Measurements from ENCODE around the gene ASB1.

ASB1 gene

DNA sequence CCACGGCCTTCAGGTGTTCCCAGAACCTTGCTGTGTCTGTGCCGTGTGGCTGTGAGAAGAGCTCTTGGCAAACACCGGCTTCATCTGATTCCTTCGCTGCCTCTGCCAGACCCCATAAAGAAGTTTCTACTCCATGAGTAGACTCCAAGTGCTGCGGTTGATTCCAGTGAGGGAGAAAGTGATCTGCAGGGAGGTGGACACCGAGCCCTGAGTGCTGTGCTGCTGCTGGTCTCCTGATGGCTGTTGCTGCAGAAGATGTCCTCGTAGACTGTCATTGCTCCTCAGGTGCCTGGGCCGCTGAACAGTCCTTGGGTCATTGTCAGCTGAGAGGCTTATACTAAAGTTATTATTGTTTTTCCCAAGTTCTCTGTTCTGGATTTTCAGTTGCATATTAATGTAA is 19.6 kb downstream of the ASB1 start:
- DNase-seq, result no peak

DNA sequence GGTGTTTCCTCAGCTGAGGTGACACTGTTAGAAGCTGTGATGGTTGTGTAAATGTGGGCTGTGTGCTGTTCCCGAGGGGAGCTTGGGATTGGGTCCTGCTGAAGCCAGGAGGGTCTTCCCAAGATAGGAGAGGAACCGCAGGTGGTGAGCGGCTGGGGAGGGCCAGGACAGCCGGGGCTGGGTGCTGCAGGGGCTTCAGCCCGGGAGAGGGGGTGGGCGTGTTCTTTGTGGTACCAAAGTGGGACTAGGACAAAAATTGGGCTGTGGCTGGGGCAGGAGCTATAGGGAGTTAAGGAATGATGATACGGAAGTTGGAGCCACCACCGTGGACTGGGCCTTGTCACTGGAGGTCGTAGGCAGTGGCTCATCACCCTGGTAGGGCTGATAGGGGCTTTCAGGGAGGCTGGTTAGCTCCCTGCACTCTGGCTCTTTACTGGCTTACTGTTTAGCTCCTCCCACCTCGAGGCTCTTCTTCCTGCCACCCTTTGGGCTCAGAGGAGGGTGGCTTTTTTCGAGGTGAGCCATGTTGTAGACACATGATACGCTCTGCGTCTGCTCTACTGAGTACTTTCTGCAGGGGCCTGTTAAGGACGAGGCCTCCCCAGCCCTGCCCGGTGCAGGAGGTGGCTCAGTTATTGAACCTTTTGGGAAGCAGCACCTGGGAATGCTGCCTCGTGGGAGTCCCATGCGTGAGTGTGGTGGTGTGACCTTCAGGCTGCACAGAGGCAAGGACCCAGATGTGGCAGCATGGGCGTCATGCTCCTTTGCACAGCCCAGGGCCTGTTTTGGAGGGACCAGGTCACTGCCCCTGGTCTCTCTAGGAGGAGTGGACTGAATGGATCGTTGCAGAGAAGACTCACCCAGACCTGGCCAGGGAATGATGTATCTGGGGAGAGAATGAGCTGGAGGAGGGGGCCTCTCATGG is 21.6 kb downstream of the ASB1 start:
- DNase-seq, result no peak

DNA sequence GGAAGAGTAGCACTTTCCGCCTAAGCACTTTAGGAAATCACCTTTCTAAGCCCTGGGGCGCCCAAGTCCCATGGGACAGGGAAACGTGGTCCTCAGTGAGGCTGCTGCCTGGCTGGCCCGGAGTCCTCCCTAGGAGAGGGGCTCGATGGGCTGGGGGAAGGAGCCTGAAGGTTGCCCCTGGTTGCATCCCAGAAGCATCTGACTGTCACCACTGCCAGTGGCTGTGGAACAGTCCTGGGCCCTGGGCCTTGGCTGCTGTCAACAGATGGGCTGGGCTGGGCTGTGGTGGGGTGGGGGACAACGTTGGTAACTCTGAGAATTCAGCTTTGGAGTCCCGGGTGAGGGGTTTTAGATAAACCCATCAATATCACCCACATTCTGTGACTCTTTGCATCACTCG is 22.5 kb downstream of the ASB1 start:
- no peak for DNase-seq

DNA sequence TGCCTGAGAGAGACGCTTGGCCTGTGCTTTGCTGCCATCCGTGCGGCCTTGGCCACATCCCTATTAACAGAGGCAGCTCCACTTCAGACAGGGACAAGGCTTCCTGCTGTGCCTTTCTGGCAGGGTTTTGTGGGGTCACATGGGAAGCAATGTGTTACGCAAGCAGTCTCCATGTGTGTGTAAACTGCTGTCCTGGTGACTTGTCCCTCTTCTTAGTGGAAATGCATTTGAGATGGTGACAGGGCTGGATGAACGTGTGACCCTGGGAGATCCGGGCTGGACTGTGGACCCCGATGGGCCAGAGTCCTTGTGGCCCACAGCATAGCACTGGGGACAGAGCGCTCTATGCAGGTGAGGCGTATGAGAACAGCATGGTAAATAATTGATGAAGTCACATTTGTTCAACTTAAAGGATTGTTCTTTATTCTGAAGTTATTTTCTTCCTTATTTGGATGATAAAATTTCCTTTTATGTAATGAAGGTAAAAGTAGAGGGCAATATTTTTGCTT is 23.2 kb downstream of the ASB1 start:
- DNase-seq, result no peak

DNA sequence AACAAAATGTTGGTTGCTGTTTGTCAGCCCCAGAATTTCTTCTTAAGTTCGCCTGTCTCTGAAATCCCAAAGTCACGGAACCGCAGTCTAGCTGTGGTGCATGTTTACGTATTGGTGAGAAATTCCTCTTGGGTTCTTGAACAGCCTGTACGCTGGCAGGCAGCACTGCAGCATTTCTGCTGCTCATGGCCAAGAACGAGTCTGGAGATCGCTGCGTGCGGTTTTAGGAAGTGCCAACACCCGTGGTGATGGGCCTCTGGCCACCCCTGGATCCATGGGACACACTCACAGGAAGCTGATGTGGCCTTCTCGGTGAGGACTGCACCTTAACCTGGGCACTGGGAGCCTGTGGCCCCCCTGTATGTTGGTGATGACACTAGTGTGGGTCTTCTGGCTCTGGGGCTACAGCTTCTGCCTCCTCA is 23.7 kb downstream of the ASB1 start:
- DNase-seq, result no peak

DNA sequence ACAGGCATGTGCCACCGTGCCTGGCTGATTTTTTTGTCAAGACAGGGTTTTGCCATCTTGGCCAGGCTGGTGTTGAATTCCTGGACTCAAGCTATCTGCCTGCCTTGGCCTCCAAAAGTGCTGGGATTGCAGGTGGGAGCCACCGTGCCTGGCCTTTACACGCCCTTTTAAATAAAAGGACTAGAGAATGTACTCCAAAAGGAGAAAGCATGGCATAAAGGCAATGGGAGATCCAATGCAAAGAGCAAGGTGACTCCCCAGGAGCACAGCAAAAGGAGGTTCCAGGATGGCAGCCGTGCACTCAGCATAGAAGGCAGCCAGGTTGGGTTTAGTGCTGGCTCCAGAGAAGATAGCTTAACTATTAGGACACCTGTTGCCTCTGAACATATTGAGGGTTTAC is 27.1 kb downstream of the ASB1 start:
- no peak for DNase-seq

DNA sequence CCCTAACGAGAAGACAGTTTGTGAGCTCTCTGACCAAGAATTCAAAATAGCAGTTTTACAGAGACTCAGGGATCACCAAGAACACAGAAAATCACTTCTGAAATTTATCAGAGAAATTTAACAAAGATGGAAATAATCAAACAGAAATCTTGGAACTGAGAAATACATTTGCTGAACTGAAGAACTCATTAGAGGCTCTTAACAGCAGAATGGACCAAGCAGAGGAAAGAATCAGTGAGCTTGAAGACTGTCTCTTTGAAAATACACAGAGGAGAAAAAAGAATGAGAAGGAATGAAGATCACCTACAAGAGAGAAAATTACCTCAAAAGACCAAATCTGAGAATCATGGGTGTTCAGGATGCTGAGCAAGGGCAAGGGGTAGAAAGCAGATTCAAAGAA is 29.7 kb downstream of the ASB1 start:
- DNase-seq, result no peak

DNA sequence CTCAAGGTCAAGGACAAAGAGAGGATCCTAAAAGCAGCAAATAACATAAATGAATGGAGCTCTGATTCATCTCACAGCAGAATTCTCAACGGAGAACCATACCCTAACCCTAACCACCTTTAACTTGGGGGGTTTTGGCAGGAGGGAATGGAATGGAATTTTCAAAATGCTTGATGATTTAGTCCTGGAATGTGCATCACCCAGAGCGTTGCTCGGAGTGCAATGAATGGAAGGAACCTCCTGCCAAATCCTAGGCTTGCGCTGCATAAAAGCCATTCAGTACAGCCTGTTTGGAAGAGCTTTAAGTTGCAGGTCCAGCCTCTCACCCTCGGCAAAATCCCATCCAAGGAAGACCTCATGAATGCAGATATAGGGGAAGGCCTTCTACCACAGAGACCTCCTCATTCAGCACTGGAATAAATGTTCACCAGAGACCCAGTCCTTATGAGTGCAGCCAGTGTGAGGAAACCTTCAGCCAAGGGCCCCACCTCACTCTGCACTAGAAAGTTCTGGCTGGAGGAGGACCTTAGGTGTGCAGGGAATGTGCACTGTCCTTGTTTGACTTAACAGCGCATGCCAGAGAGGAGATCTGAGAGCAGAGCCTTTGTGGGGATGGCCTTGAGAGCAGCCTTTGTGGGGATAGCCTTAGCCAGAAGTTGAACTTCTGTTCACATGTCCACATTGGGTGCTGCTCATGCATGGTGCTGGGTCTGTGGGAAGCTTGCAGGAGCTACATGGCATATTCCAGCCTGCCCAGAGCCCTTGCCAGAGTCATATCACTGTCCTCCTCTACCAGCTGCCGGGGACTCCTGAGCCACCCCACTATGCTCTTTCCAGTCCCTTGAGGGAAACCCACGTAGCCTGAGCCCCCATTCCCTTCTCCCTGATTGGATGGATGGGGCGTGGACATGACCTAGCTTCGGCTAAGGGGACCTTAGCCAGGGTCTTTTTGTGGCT is 30.5 kb downstream of the ASB1 start:
- no peak for DNase-seq

DNA sequence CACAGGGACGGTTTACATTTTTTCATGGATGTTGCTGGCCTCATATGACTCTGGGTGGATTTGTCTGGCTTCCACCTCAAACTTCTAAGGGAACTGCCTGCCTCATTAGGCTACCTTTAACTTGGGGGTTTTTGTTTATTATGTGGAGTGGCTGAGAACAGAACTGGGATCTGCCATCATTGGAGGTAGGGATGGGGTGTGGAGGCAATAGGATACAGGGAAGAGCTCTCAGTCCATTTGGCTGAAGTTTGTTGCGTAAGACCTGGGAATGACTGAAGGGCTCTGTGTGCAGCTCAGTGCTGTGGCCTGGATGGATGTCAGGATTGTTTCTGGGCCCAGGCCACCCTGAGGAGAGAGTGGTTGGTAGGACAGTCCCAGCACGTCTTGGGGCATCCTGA is 31.2 kb downstream of the ASB1 start:
- no peak for DNase-seq

DNA sequence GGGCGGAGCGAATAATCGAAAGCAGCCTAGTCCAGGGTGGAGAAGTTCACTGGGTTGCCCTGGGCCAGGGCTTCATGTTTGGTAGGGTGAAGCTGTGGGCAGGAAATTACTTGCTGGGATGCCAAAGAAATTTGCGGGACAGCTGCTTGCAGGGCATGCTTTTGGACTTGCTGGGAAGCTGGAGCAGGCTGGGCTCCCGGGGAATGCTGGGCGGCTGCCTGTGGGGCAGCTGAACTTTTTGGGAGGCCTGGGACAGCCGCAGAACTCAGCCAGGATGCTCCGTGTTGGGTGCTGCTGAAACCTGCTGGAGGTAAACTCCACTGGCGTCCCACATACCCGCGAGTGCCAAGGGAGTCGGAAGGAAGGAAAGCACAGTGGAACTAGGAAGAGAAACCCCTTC is 31.9 kb downstream of the ASB1 start:
- no peak for DNase-seq

DNA sequence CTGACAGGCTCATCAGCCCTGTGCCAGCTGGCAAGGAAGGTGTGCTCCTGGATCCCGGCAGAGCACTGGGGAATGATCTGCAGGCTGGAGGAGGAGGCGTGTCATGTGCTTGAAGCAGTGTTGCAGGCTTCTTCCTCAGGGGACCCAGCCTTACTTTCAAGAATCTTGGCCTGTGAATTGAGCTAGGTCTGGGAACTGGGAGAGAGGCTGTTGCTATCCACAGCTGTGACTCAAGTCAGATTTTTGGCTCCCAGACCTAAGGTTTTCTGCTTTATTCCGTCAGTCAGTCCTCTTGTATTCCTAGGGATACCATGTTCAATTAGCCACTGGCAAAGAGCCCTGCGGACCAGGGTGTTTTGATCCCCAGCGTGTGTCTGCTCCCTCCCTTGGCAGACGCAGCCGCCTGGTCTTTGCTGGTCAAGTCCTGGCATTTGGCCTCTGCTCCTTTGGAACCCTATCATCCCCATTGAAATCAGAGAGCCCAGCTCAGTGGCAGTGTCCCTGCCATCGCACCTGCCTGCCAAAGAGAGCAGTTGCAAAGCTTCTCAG is 32.4 kb downstream of the ASB1 start:
- no peak for DNase-seq

DNA sequence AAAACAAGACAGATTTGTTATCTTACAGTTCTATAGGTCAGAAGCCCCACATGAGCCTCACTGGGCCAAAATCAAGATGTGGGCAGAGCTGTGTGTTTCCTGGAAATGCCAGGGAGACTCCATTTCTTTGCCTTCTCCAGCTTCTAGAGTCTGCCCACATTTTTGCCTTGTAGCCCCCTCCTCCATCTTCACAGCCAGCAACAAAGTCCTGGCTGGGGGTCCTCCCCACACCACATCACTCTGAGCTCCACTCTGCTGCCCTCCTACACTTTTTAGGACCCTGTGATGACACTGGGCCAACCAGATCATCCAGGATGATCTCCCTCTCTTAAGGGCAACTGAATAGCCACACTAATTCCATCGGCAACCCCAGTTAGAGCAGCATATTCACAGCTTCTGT is 34.3 kb downstream of the ASB1 start:
- DNase-seq, result no peak

DNA sequence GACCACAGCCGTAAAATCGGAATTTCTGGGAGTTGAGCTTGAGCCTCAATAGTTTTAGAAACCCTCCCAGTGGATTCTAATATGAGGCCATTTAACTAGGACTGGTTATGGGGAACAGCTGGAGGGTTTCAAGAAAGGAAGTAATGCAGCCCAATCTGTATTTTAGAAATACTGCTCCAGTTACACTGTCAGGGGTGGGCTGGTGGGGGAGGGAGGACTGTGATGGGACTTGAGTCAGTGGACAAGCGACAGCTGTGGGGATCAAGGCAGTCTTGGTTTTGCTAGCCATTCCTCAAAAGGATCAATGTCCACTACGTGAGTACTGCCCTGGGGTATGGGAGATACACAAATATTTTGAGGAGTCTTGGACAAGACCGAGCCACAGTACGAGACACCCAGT is 34.8 kb downstream of the ASB1 start:
- no peak for DNase-seq

DNA sequence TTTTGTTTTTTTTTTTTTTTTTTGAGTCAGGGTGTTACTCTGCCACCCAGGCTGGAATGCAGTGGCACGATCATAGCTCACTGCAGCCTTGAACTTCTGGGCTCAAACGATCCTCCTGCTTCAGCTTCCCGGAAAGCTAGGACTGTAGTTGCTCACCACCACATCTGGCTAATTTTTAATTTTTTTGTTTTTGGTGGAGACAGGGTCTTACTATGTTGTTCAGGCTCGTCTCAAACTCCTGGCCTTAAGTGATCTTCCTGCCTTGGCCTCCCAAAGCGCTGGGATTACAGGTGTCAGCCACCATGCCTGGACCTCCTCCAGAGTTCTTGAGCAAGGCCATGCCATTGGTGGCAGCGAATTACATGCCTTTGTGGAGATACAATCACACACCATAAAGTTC is 35.2 kb downstream of the ASB1 start:
- DNase-seq, result no peak

DNA sequence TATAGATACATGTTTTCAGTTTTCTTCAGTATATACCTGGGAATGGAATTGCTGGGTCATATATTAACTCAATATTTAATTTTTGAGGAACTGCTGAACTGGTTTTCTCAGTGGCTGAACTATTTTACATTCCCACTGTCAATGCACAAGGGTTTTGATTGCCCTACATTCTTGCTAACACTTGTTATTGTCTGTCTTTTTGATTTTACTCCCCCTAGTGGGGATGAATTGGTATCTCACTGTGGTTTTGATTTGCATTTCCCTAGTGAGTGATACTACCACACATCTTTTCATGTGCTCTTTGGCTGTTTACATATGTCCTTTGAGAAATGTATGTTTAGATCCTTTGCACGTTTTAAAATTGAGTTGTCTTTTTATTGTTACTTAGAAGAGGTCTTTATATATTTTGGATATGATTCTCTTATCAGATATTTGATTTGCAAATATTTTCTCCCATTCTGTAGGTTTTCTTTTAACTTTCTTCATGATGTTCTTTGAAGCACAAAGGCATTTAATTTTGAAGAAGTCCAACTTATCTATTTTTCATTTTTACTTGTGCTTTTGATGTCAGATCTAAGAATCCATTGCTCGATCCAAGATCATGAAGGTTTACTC is 36.2 kb downstream of the ASB1 start:
- DNase-seq, result peak in 1 of 2 experiments; percentile 46

DNA sequence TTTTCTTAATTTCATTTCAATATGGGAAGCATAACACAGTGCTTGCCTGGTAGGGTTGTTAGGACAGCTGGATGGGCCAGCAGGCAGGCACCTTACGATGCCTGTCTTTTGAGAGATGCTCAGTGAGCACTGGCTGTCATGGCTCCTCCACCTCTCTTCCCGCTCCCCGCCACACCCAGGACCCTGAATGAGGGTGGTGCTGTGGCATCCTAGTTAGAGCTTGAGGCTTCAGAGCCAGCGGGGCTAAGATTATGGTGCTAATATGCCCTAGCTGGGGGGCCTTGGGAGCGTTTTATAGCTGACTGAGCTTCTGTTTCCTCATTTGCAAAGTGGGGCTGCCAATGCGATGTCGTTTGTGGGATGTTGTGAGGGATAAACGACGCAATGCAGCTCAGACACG is 37.7 kb downstream of the ASB1 start:
- DNase-seq, result no peak

DNA sequence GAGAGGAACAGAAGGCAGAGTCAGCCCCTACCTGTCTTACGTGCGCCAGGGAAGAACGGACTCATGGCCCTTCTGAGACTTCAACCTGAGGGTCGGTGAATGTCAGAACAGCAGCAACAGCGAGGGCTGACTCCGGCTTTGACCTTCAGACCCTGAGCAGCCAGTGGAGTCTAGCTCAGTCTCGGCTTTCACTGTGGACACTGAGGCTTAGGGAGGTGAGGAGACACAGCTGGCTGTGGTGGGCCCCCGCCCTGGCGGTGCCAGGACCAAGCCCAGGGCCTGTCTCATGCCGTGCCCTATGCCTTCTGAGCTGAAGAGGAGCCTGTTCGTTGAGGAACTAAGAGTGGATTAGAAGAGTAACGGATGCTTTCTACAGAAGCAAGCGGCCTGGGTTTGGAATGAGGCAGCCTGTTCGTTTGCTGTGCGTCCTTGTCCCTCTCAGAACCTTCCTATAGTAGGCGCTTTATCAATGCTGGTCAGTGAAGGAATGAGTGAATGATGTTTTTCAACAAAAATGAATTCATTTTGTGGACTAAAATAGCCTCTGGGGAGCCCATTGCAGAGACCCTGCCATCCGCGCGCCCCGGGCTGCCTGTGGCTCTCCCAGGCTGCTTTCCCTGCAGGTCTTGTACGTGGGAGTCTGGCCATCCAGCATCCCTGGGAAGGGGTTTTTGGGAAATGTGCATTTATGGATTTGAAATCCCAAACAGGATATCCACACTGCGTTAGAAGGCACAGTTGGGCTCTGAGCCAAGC is 38.9 kb downstream of the ASB1 start:
- DNase-seq, result no peak

DNA sequence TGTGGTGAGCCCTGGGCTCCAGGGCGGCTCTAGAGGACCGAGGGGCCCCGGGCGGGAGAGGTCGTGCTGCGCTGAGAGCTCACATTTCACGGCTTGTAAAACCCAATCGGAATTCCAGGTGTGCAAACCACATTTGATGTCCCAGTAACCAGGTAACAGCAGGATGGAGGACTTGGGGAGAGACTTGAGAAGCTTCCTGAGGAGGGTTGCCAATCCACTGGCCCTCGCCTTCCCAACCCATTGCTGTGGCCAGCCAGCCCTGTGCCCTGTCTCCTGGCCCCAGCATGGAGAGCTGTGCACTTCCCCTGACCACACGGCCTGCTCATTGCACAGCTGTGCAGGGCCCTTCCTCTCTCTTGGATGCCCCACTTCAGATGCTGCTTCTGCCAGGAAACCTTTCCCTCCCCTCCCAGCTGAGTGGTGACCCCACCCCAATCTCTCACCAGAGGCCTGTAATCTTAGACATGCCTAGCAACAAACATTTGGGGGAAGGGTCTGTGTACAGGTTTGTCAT is 39.6 kb downstream of the ASB1 start:
- no peak for DNase-seq

DNA sequence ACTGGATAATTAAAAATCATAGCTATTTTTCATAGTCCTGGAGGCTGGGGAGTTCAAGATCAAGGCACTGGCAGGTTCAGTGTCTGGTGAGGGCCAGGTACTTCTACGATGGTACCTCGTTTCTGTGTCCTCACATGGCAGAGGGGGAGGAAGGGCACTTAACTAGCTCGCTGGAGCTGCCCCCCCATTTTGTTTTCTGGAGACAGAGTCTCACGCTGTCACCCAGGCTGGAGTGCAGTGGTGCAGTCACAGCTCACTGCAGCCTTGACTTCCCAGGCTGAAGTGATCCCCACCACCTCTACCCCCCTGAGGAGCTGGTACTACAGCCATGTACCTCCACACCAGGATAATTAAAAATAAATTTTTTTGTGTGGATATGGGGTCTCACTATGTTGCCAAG is 40.3 kb downstream of the ASB1 start:
- no peak for DNase-seq

DNA sequence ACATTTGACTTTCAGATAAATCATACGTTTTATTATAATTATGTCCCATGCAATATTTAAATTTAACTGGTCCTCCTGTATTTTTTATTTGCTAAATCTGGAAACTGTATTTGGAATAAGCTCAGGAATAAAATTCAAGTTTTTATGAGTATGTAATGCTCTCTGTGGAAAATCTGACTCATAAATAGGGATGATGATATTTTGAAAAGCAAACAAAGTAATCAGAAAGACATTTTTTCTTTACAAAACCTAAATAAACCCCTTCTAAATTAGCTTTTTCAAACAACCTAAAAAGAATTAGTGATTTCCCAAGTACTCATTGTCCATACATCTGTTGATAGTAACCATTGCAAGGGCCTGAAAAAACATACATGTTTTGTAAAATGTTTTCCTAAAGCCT is 41.1 kb downstream of the ASB1 start:
- no peak for DNase-seq

DNA sequence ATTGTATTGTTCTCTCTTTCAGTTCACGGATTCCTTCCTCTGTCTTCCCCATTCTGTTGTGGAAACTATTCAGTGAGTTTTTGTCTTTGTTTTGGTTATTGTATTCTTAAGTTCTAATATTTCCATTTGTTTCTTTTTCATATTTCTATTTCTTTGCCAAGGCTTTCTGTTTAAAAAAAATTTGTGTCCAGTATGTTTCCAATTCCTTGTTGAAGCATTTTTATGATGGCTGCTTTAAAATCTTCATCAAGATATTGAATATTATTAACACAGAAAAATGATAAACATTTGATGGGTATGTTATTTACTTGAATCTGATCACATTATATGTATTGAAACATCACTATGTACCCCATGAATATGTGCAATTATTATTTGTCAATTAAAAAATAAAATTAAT is 42.4 kb downstream of the ASB1 start:
- no peak for DNase-seq

DNA sequence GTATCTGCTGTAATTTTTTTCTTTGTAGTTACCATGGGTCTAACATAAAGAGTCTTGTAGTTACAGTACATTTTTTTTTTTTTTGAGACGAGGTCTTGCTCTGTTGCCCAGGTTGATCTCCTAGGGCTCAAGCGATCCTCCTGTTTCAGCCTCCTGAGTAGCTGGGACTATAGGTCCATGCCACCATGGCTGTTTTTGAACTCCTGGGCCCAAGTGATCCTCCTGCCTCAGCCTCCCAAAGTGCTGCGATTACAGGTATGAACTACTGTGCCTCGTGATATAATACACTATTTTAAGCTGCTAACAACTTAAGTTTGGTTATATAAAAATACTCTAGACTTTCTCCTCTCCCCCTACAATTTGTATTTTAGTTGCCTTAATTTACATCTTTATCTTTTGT is 46.3 kb downstream of the ASB1 start:
- DNase-seq, result no peak
